HG03103 (cell line): ENCODE results near the gene ZFAND4.
"Not testable (repeated sequence)": the region's sequence is repeated elsewhere in the genome, so short reads cannot be mapped to it uniquely, and the experiment has no call there.

ENCODE experiments used
- ATAC-seq: cut with Tn5 transposase; IDR thresholded peaks from one replicate; pipeline ENCODE4 v1.9.1; 2021; ENCODE audit warnings: low read depth; ENCODE audit not compliant: unreplicated experiment

The ZFAND4 gene

GRCh38 chr10:45592432-45592831, 80.1 kb downstream of the ZFAND4 start:
- ATAC-seq = no peak

GRCh38 chr10:45591280-45591679, 81.3 kb downstream of the ZFAND4 start:
- no peak for ATAC-seq

GRCh38 chr10:45589868-45590267, 82.7 kb downstream of the ZFAND4 start:
- no peak for ATAC-seq

- no peak for ATAC-seq
Observed at GRCh38 chr10:45589009-45589408, 83.6 kb downstream of the ZFAND4 start.

- no peak for ATAC-seq
Observed at GRCh38 chr10:45586028-45586824, 86.3 kb downstream of the ZFAND4 start.

- no peak for ATAC-seq
Observed at GRCh38 chr10:45585131-45585530, 87.4 kb downstream of the ZFAND4 start.

GRCh38 chr10:45582386-45582781, 90.2 kb downstream of the ZFAND4 start:
- no peak for ATAC-seq

- no peak for ATAC-seq
Observed at GRCh38 chr10:45581582-45582385, 90.8 kb downstream of the ZFAND4 start.

GRCh38 chr10:45581216-45581549, 91.4 kb downstream of the ZFAND4 start:
- peak; percentile 48 for ATAC-seq

- ATAC-seq = peak; percentile 42
Observed at GRCh38 chr10:45580371-45581215, 92.0 kb downstream of the ZFAND4 start.

- ATAC-seq = no peak
Observed at GRCh38 chr10:45578384-45578971, 94.1 kb downstream of the ZFAND4 start.

- ATAC-seq = no peak
Observed at GRCh38 chr10:45575966-45576597, 96.5 kb downstream of the ZFAND4 start.

- not testable (repeated sequence) for ATAC-seq
Observed at GRCh38 chr10:45575032-45575761, 97.4 kb downstream of the ZFAND4 start.

- no peak for ATAC-seq
Observed at GRCh38 chr10:45569471-45569870, 103.1 kb downstream of the ZFAND4 start.

- no peak for ATAC-seq
Observed at GRCh38 chr10:45566415-45566814, 106.2 kb downstream of the ZFAND4 start.
